ENCODE measurements around the gene CDC42BPA.

GRCh38 chr1:227161470-227161869, 156.8 kb downstream of the CDC42BPA start:
- no peak for TF ChIP-seq CTCF (IDR thresholded peaks at IDR 0.05)
- TF ChIP-seq E2F4 (CRISPR knock-in tag; IDR thresholded peaks at IDR 0.05; ENCODE audit: borderline replicate concordance, low read depth) = no peak
- no peak for TF ChIP-seq ZNF425 (CRISPR knock-in tag; conservative IDR thresholded peaks at IDR 0.05)
- no peak for TF ChIP-seq NFE2L1 (CRISPR knock-in tag; IDR thresholded peaks at IDR 0.05)
- no peak for TF ChIP-seq CBFB (CRISPR knock-in tag; IDR thresholded peaks at IDR 0.05; ENCODE audit: low read depth)
- TF ChIP-seq FOXK1 (CRISPR knock-in tag; IDR thresholded peaks at IDR 0.05) = no peak
- no peak for TF ChIP-seq MXD4 (CRISPR knock-in tag; IDR thresholded peaks at IDR 0.05; ENCODE audit: borderline replicate concordance)
- TF ChIP-seq ZNF281 (CRISPR knock-in tag; IDR thresholded peaks at IDR 0.05) = no peak
- no peak for TF ChIP-seq FOXP1 (CRISPR knock-in tag; IDR thresholded peaks at IDR 0.05; ENCODE audit: borderline replicate concordance)
